Skeletal muscle satellite cell (primary cell): Measurements from ENCODE around the gene EMC1. TPM values are rescaled to one million over a fixed set of nuclear protein-coding genes. Genes with fewer than 3 reads are reported as not detected.
"Not testable (repeated sequence)": the region's sequence is repeated elsewhere in the genome, so short reads cannot be mapped to it uniquely, and the experiment has no call there.

ENCODE experiments used
- H3K27me3 ChIP-seq: 2 replicates; pipeline ENCODE4 v1.7.0; 2013; ENCODE audit warnings: low read length; ENCODE audit not compliant: control insufficient read depth, insufficient read depth
- H3K36me3 ChIP-seq: 2 replicates; pipeline ENCODE4 v1.7.0; 2013; ENCODE audit warnings: mild to moderate bottlenecking, control low read depth, low read length; ENCODE audit not compliant: insufficient read depth
- H3K4me1 ChIP-seq: 2 replicates; pipeline ENCODE4 v1.7.0; 2013; ENCODE audit warnings: low read length; ENCODE audit not compliant: control insufficient read depth, insufficient read depth
- H3K4me2 ChIP-seq: 2 replicates; pipeline ENCODE4 v1.7.0; 2013; ENCODE audit warnings: mild to moderate bottlenecking, low read length
- H3K4me3 ChIP-seq: 2 replicates; pipeline ENCODE4 v1.7.0; 2013; ENCODE audit warnings: low read length
- H3K9ac ChIP-seq: 2 replicates; pipeline ENCODE4 v1.7.0; 2013; ENCODE audit warnings: mild to moderate bottlenecking, low read depth, low read length, moderate library complexity
- H3K9me3 ChIP-seq: replicated peaks from 2 replicates; pipeline ENCODE4 v1.7.0; 2013; ENCODE audit warnings: mild to moderate bottlenecking, control low read depth, low read length
- total RNA-seq: library from RNA; depleted of rRNA; stranded (reverse); fragments of >200 nt; gene quantifications from 2 replicates; pipeline ENCODE4 v1.2.3, GENCODE V29; 2012; rRNA removed

EMC1 gene
- total RNA-seq: 59.2 and 66.4 TPM in 2 replicates

DNA sequence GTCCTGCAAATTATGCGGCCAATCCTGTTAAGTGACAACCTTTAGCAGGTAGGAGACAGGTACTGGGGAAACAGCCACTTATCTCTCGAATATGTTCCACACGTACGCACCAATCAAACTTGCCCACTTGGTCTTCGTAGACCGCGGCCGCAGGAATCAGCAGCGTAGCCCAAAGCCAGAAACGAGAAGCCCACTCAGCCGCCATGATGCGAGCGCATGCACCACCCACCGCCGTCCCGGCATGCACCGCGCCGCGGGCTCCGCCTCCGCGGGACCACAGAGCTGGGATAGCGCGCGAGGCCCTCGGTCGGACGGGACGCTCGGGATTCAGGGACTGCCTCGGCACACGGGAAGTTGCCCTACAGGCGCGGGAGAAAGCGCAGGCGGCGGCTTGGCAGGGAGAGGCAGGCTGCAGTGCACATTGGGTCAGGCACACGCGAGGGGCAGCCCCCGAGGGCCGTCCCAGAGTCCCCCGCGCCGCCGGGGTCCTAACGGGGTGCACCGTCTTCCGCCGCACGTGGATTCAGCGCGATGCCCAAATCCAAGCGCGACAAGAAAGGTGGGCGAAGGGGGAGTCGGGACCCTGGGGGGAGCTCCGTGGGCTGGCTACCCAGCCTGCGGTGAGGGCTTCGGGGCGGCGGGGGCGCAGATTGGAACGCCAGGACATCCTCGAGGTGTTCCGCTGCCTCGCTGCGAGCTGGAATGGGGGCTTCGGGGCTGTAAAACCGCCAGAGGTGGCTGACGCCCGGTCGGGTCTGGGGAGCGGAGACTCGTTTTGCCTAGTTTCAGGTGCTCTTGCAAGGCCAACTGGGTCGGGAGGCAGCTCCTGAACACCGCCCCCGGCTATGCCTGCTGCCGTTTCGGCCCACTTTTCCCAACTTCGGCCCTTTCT is at the start of gene EMC1, which contains the start of gene MRTO4:
Gene EMC1, minus strand, starts transcription at position 220 of the 892 bp plus-strand sequence. Its CDS starts 15 bp downstream, at position 205.
Gene MRTO4, plus strand, starts transcription at position 501 of the 892 bp plus-strand sequence. Its CDS starts 31 bp downstream, at position 532.
- H3K4me2 ChIP-seq: peak within 1 kb of the TSS; percentile 92
- H3K9ac ChIP-seq: peak within 1 kb of the TSS; percentile 96
- H3K9me3 ChIP-seq: no peaks in the 10 kb centered on the region
- H3K27me3 ChIP-seq: no peaks in the 10 kb centered on the region
- H3K4me3 ChIP-seq: peak within 1 kb of the TSS; percentile 88
- H3K4me1 ChIP-seq: peaks cover 20% of the 10 kb centered on the region
- H3K36me3 ChIP-seq: peaks cover 25% of the 10 kb centered on the region

DNA sequence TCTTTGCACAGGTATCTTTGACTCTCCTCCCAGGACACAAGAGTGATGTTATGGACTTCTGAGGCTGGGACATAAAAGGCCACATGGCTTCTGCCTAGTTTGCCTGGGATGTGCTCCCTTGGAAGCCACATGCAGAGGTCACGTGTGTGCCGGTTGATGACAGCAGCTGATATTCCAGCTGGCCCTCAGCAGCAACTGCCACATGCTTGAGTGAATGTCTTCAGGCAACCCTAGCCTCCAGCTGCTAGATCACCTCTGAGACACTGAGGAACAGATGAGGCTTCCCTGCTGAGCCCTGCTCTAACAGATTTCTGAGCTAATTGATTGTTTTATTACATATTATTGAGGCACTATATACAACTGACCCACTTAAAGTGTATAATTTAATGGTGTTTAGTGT is 48.9 kb upstream of the EMC1 start:
- H3K9me3 ChIP-seq: peaks cover 1% of the 10 kb centered on the region
- no peaks in the 10 kb centered on the region for H3K4me1 ChIP-seq
- H3K4me3 ChIP-seq: no peak overlapping the region
- H3K4me2 ChIP-seq: no peak overlapping the region
- no peaks in the 10 kb centered on the region for H3K27me3 ChIP-seq
- no peak overlapping the region for H3K9ac ChIP-seq
- H3K36me3 ChIP-seq: peaks cover 18% of the 10 kb centered on the region

DNA sequence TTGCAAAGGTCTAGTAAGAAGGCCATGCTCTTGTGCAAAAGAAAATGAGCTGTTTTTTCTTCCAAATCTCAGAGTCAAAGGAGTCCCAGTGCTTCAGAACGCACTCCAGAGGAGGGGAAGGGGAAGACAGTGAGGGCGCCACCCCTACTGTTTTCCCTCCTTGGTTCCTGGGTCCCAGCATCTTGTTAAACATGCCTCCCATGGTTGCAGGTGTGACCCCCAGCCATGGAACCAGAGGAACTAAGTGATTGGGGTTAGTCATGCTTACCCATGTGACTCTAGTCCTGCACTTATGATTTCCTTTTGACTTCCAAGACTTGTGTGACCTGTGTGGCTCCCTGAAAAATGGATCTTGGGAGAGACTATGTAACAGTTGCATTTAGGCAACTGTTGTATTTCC is 43.3 kb upstream of the EMC1 start:
- Histone ChIP-seq H3K4me2 (no peak overlapping the region), H3K4me3 (no peak overlapping the region), H3K27me3 (no peaks in the 10 kb centered on the region), H3K36me3 (no peaks in the 10 kb centered on the region), H3K9ac (no peak overlapping the region), H3K4me1 (no peaks in the 10 kb centered on the region), H3K9me3 (peaks cover 10% of the 10 kb centered on the region)

DNA sequence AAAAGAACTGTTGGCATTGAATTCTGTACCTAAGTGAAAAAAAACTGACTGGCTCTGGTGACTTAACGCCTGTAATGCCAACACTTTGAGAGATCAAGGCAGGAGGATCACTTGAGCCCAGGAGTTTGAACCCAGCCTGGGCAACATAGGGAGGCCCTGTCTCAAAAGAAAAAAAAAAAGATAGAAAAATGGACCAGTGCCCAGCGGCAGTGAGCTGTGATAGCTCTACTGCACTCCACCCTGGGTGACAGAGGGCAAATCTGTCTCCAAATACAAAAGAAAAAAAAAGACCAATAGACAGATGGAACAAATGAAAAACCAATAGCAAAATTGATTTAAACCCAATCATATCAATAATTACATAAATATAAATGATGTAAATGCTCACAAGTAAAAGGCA is 37.9 kb upstream of the EMC1 start:
- Histone ChIP-seq H3K36me3 (no peaks in the 10 kb centered on the region), H3K9me3 (peaks cover under 1% of the 10 kb centered on the region), H3K4me3 (peak overlapping the region; percentile 73), H3K27me3 (no peaks in the 10 kb centered on the region), H3K9ac (peak overlapping the region; percentile 28), H3K4me2 (peak overlapping the region; percentile 98), H3K4me1 (peaks cover 7% of the 10 kb centered on the region)

DNA sequence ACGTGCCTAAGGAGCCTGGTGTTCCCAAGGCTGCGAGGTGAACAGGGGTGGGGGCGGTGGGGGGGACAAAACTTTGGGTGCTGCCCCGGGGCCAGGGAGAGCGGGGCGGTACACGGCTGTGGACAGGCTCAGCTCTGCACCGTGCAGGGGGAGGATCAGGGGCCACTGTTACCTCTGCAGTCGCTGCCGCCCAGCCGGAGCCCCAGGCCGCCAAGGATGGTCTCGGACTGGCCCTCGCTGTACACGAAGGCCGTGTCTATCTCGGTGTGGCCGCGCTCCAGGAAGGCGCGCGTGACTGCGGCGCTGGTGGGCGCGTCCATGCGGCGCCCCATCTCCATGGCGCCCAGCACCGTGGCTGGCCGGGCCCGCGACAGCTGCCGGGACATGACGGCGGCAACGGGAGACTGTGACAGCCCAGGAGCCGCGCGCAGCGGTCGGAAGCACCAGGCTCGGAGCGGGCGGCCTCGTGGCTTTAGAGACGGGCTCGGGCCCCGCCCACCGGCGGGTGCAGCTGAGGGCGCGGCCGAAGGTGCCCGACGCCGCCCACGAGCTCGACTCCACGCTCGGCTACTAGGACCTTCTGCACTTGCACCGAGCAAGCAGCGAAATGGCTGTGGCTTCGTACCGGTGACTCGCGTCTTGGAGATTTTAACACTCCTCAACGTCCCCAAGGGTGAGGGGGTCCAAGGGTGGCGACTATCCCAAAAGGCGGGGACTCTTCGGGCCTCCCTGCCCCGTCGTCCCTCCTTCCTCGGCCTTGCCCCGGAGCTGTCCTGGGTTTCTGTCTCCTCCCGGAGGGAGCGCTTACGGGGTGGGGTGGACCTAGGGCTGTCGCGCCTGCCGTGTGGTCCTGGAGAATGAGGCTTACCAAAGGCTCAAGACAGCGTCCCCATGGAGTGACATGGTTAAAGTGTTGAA is 37.3 kb upstream of the EMC1 start, which contains the start of gene AKR7A3:
Gene AKR7A3, minus strand, starts transcription at position 447 of the 918 bp plus-strand sequence. Its CDS starts 61 bp downstream, at position 386.
- H3K4me2 ChIP-seq: peak within 1 kb of the TSS; percentile 98
- peak within 1 kb of the TSS; percentile 73 for H3K4me3 ChIP-seq
- not testable (repeated sequence) for H3K9me3 ChIP-seq, H3K36me3 ChIP-seq, H3K4me1 ChIP-seq, H3K27me3 ChIP-seq
- H3K9ac ChIP-seq: peak within 1 kb of the TSS; percentile 28

DNA sequence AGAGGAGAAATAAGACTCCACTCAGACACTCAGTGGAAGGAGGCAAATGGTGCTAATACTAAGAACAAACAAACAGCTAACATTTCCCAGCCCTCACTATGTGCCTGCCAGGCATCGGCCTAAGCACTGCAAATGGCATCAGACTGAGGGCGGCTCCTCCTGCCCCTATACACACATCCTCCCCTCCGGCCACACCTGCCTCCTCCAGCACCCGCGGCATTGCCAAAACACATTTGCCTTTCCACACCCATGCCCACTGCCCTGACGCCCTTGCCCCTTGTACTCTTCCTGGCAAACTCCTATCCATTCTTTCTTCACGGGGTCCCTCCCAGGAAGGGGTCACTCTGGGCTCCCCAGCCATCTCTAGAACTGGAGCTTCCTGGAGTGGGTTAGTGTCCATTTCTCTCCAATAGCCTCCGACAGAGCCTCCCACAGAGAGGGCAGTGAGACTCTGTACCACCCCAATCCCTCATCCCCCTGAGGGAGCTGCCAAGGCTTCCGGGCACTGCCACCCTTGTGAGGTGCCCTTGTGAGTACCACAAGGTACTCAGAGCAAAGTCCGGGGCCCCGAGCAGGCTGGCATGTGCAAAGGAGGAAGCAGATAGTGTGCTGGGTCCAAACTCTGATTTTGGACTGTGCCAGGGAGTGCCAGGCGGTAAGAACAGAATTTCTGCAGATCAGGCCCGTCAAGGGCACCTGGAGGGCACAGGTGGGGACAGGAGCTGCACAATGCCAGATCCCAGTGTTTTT is 36.3 kb upstream of the EMC1 start:
- H3K9ac ChIP-seq: no peak overlapping the region
- H3K27me3 ChIP-seq: no peaks in the 10 kb centered on the region
- no peaks in the 10 kb centered on the region for H3K9me3 ChIP-seq
- H3K4me1 ChIP-seq: peaks cover 7% of the 10 kb centered on the region
- no peak overlapping the region for H3K4me3 ChIP-seq
- no peaks in the 10 kb centered on the region for H3K36me3 ChIP-seq
- H3K4me2 ChIP-seq: no peak overlapping the region

DNA sequence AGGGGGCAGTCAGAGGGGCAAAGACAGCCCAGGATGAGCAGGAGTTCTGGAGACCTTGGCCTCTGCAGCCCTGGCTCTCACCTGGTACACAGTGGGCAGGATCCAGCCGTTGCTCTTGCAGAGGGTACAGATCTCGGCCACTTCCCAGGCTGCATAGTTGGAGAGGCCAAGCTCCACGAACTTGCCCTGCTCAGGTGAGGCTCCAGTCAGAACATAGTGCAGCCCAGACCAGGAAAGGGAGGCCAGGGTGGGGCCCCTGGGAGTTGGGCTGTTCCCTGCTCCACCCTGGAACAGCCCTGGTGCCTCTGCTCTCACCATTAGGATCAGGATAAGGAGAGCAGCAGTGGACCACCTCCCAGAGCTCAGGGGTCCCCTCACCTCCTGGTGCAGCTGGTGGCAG is 34.5 kb upstream of the EMC1 start:
- H3K36me3 ChIP-seq, H3K4me2 ChIP-seq, H3K9me3 ChIP-seq, H3K9ac ChIP-seq, H3K27me3 ChIP-seq, H3K4me3 ChIP-seq, H3K4me1 ChIP-seq: not testable (repeated sequence)

DNA sequence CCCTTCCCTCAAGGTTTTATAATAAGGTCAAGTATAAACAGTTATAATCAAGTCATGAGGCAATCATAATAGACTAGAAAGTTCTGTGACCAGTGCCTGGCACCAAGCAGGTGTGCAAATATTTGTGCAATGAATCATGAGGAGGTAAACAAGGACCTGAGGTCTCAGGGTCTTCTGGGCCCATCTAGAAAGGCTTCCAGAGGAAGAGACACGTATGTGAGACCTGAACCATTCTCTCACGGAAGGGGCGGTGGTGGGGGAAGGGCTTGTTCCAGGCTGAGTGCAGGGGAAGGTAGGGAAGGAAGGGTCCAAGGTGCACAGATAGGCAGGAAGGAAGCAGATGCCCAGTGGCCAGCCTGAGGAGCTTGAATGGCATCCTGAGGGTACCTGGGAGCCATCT is 34.0 kb upstream of the EMC1 start:
- not testable (repeated sequence) for H3K36me3 ChIP-seq, H3K27me3 ChIP-seq, H3K4me1 ChIP-seq, H3K4me2 ChIP-seq, H3K9me3 ChIP-seq, H3K4me3 ChIP-seq, H3K9ac ChIP-seq

DNA sequence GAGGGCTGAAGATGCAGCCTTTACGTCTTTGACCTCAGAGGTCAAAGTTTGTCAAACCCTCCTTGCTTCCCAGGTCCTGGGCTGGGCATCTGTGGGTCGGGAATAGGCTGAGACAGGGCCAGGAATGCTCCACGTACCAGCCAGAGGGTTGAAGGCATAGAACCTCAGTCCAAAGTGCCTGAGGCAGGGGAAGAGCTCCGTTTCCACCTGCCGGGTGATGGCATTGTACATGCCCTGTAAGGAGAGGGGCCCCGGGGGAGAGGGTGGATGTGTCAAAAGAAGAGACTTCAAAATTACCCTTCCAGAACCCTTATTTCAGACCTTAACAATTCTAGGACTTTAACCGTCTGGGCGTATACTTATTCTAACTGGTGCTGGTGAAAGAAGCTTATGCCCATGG is 33.6 kb upstream of the EMC1 start:
- Histone ChIP-seq H3K9me3 (no peaks in the 10 kb centered on the region), H3K4me2 (no peak overlapping the region), H3K4me3 (no peak overlapping the region), H3K36me3 (no peaks in the 10 kb centered on the region), H3K4me1 (peaks cover 7% of the 10 kb centered on the region), H3K9ac (no peak overlapping the region), H3K27me3 (no peaks in the 10 kb centered on the region)

DNA sequence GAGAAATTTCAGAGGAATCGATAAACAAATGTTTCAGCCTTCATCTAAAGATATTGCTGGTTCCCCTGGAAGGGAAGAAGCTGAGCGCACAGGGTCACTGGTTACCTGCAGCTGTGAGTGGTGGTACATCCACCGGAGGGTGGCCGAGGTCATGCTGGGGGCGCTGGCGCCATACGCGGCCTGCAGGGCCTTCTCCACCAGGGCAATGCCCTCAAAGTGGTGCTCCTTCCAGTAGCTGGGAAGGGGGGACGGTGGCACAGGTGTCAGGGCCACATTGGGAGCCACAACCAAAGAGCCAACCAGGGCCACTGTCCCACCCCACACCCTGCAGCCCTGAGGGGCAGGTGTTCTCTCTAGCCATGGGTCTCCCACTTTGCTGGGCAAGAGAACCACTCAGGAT is 32.6 kb upstream of the EMC1 start:
- no peak overlapping the region for H3K9ac ChIP-seq
- no peak overlapping the region for H3K4me2 ChIP-seq
- no peak overlapping the region for H3K4me3 ChIP-seq
- H3K36me3 ChIP-seq: no peaks in the 10 kb centered on the region
- H3K9me3 ChIP-seq: no peaks in the 10 kb centered on the region
- H3K27me3 ChIP-seq: no peaks in the 10 kb centered on the region
- H3K4me1 ChIP-seq: peaks cover 3% of the 10 kb centered on the region

DNA sequence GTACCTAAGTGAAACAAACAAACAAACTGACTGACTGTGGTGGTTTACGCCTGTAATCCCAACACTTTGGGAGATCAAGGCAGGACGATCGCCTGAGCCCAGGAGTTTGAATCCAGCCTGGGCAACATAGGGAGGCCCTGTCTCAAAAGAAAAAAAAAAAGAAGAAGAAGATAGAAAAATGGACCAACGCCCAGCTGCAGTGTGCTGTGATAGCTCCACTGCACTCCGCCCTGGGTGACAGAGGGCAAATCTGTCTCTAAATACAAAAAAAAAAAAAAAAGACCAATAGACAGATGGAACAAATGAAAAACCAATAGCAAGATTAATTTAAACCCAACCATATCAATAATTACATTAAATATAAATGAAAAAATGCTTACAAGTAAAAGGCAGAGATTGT is 23.3 kb upstream of the EMC1 start:
- H3K9ac ChIP-seq: no peak overlapping the region
- H3K9me3 ChIP-seq: no peaks in the 10 kb centered on the region
- H3K4me3 ChIP-seq: no peak overlapping the region

More for the DNA sequence above, 23.3 kb upstream of the EMC1 start:
- Histone ChIP-seq H3K4me1 (no peaks in the 10 kb centered on the region), H3K27me3 (no peaks in the 10 kb centered on the region), H3K4me2 (no peak overlapping the region), H3K36me3 (no peaks in the 10 kb centered on the region)
